Upper lobe of left lung (tissue), 4 donors: Measurements from ENCODE around the gene POC1B.

Experiments used
- CTCF ChIP-seq, 6 experiments: fragments of 450-650 bp in 4 of 6; fragments of 200-600 bp in 2 of 6; sonication (generic) in 2 of 6; IDR thresholded peaks; one replicate each; pipeline ENCODE4 v1.5.1; 2016 to 2019; ENCODE audit warnings: antibody characterized with exemption in 6 of 6
- EP300 ChIP-seq, 4 donors: sonication (generic); formaldehyde crosslinking; IDR thresholded peaks; one replicate each; pipeline ENCODE4 v1.5.1; 2017; ENCODE audit warnings: antibody characterized with exemption in 4 of 4, control low read depth in 2 of 4
- POLR2A ChIP-seq, 4 donors: fragments of 450-650 bp; IDR thresholded peaks; one replicate each; pipeline ENCODE4 v1.5.1; 2016 to 2017; ENCODE audit warnings: antibody characterized with exemption in 4 of 4, mild to moderate bottlenecking in 2 of 4
- POLR2AphosphoS5 ChIP-seq, 2 donors: sonication (generic); formaldehyde crosslinking; IDR thresholded peaks; one replicate each; pipeline ENCODE4 v1.5.1; 2017; ENCODE audit warnings: antibody characterized with exemption in 2 of 2

DNA sequence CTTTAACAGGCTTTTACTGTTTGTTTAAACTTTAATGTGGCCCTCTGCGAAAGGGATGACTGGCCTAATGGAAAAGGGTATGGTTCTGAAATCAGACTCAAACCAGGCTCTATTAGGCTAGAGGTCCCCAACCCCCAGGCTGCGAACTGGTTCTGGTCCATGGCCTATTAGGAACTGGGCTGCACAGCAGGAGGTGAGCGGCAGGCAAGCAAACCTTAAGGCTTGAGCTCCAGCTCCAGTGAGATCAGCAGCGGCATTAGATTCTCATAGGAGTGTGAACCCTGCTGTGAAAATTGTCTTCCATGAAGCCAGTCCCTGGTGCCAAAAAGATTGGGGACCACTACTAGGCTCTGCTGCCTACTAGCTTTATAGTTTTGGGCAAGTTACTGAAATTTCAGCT lies 12.3 kb downstream of the POC1B start:
- no peak for TF ChIP-seq CTCF (IDR thresholded peaks at IDR 0.05)
- TF ChIP-seq POLR2A (IDR thresholded peaks at IDR 0.05): no peak
- TF ChIP-seq POLR2AphosphoS5 (IDR thresholded peaks at IDR 0.05): no peak
- no peak for TF ChIP-seq EP300 (IDR thresholded peaks at IDR 0.05)
